ENCODE measurements around the gene CDH23.

- no peak for TF ChIP-seq USF2 (IDR thresholded peaks at IDR 0.05; ENCODE audit: low read length)
- TF ChIP-seq RFX5 (IDR thresholded peaks at IDR 0.05; ENCODE audit: borderline replicate concordance, low read depth, low read length): no peak
- no peak for TF ChIP-seq ATF3 (IDR thresholded peaks at IDR 0.05; ENCODE audit: insufficient read depth, low read depth, low read length)
- no peak for TF ChIP-seq EZH2 (IDR thresholded peaks at IDR 0.05; ENCODE audit: low read depth, low read length, severe bottlenecking)
- TF ChIP-seq CBX5 (IDR thresholded peaks at IDR 0.05; ENCODE audit: low read depth, low read length): no peak
- TF ChIP-seq CTCF (IDR thresholded peaks at IDR 0.05; ENCODE audit: control extremely low read depth in 1 of 3, insufficient read depth in 1 of 3, low read depth in 1 of 3, low read length in 3 of 3): peak; percentile 84 to 89 (median 85)
- TF ChIP-seq EP300 (IDR thresholded peaks at IDR 0.05; ENCODE audit: borderline replicate concordance in 1 of 2, low read depth in 2 of 2, low read length in 2 of 2): no peak
- no peak for TF ChIP-seq CHD2 (IDR thresholded peaks at IDR 0.05; ENCODE audit: low read length)
- no peak for TF ChIP-seq GTF2F1 (IDR thresholded peaks at IDR 0.05; ENCODE audit: borderline replicate concordance, low read depth, low read length)
- TF ChIP-seq SP1 (IDR thresholded peaks at IDR 0.05; ENCODE audit: low read depth, low read length): no peak
- peak; percentile 69 to 78 for TF ChIP-seq RAD21 (IDR thresholded peaks at IDR 0.05 in 1 of 2, conservative IDR thresholded peaks at IDR 0.05 in 1 of 2; ENCODE audit: low read depth in 2 of 2, low read length in 2 of 2)
- no peak for TF ChIP-seq POLR2AphosphoS5 (IDR thresholded peaks at IDR 0.05; ENCODE audit: low read depth, low read length)
- no peak for TF ChIP-seq MAFK (IDR thresholded peaks at IDR 0.05; ENCODE audit: low read depth, low read length)
- no peak for TF ChIP-seq BRCA1 (IDR thresholded peaks at IDR 0.05; ENCODE audit: low read depth, low read length)
These were observed 440.5 kb downstream of the CDH23 start for GRCh38 chr10:71837098-71837827.
